Measurements from ENCODE around the gene CNTROB. TPM values are rescaled to one million over a fixed set of nuclear protein-coding genes. Genes with fewer than 3 reads are reported as not detected.
"Not testable (repeated sequence)": the region's sequence is repeated elsewhere in the genome, so short reads cannot be mapped to it uniquely, and the experiment has no call there.

CNTROB gene
- polyA plus RNA-seq, 3 donors from 2014 or later, result 1.8 to 14.4 (median 8.3) TPM

- H3K36me3 Mint-ChIP-seq, result peaks cover 17 to 34% (median 30%) of the 10 kb centered on the region in 3 donors
- no peak overlapping the region for H3K4me3 Mint-ChIP-seq
- H3K9me3 Mint-ChIP-seq, result no peaks in the 10 kb centered on the region
- H3K27me3 Mint-ChIP-seq (ENCODE audit: low read depth in 3 of 3), result peaks cover 4 to 8% (median 5%) of the 10 kb centered on the region in 3 donors
- no peak for DNase-seq
- peaks cover 30 to 39% of the 10 kb centered on the region in 2 donors for H3K4me1 Mint-ChIP-seq
- no peak overlapping the region for H3K27ac Mint-ChIP-seq
Observed at GRCh38 chr17:7935859-7936258, 3.9 kb downstream of the CNTROB start.

GRCh38 chr17:7940034-7940433, 8.0 kb downstream of the CNTROB start:
- H3K4me3 Mint-ChIP-seq, result no peak overlapping the region
- H3K4me1 Mint-ChIP-seq, result no peaks in the 10 kb centered on the region
- H3K36me3 Mint-ChIP-seq, result peaks cover 27 to 45% (median 32%) of the 10 kb centered on the region in 3 donors
- no peak overlapping the region for H3K27ac Mint-ChIP-seq
- H3K27me3 Mint-ChIP-seq (ENCODE audit: low read depth in 3 of 3), result peaks cover 0 to 3% (median 0%) of the 10 kb centered on the region in 3 donors
- H3K9me3 Mint-ChIP-seq, result no peaks in the 10 kb centered on the region
- no peak for DNase-seq

GRCh38 chr17:7940743-7941142, 8.7 kb downstream of the CNTROB start:
- Mint-ChIP-seq H3K4me3 (no peak overlapping the region), H3K27ac (no peak overlapping the region), H3K9me3 (no peaks in the 10 kb centered on the region), H3K4me1 (no peaks in the 10 kb centered on the region), H3K27me3 (ENCODE audit: low read depth in 3 of 3) (peaks cover 0 to 3% (median 0%) of the 10 kb centered on the region in 3 donors), H3K36me3 (peaks cover 27 to 48% (median 28%) of the 10 kb centered on the region in 3 donors)
- DNase-seq, result no peak

GRCh38 chr17:7943291-7943690, 11.3 kb downstream of the CNTROB start:
- H3K9me3 Mint-ChIP-seq, result no peaks in the 10 kb centered on the region
- H3K27ac Mint-ChIP-seq, result no peak overlapping the region
- no peak for DNase-seq
- peaks cover 0 to 4% (median 0%) of the 10 kb centered on the region in 3 donors for H3K27me3 Mint-ChIP-seq (ENCODE audit: low read depth in 3 of 3)
- peaks cover 31 to 47% (median 34%) of the 10 kb centered on the region in 3 donors for H3K36me3 Mint-ChIP-seq
- no peaks in the 10 kb centered on the region for H3K4me1 Mint-ChIP-seq
- H3K4me3 Mint-ChIP-seq, result no peak overlapping the region

- Mint-ChIP-seq H3K4me1 (no peaks in the 10 kb centered on the region), H3K36me3 (peaks cover 34 to 52% (median 42%) of the 10 kb centered on the region in 3 donors), H3K4me3 (no peak overlapping the region), H3K9me3 (no peaks in the 10 kb centered on the region), H3K27me3 (ENCODE audit: low read depth in 3 of 3) (peaks cover 0 to 4% (median 0%) of the 10 kb centered on the region in 3 donors), H3K27ac (no peak overlapping the region)
- DNase-seq, result no peak
Observed at GRCh38 chr17:7944326-7944725, 12.3 kb downstream of the CNTROB start.

- H3K27ac Mint-ChIP-seq, result no peak overlapping the region
- peaks cover 31 to 52% (median 38%) of the 10 kb centered on the region in 3 donors for H3K36me3 Mint-ChIP-seq
Observed at GRCh38 chr17:7945651-7946050, 13.6 kb downstream of the CNTROB start.

GRCh38 chr17:7946441-7946840, 14.4 kb downstream of the CNTROB start:
- DNase-seq, result no peak
- peaks cover 26 to 49% (median 38%) of the 10 kb centered on the region in 3 donors for H3K36me3 Mint-ChIP-seq
- H3K9me3 Mint-ChIP-seq, result no peaks in the 10 kb centered on the region
- no peak overlapping the region for H3K27ac Mint-ChIP-seq
- peaks cover 0 to 4% (median 0%) of the 10 kb centered on the region in 3 donors for H3K27me3 Mint-ChIP-seq (ENCODE audit: low read depth in 3 of 3)
- H3K4me3 Mint-ChIP-seq, result no peak overlapping the region
- peaks cover 2 to 4% of the 10 kb centered on the region in 2 donors for H3K4me1 Mint-ChIP-seq

More at GRCh38 chr17:7945651-7946050, 13.6 kb downstream of the CNTROB start:
- Mint-ChIP-seq H3K27me3 (ENCODE audit: low read depth in 3 of 3) (peaks cover 0 to 4% (median 0%) of the 10 kb centered on the region in 3 donors), H3K4me3 (no peak overlapping the region), H3K4me1 (no peaks in the 10 kb centered on the region), H3K9me3 (no peaks in the 10 kb centered on the region)
- no peak for DNase-seq

GRCh38 chr17:7947651-7948050, 15.6 kb downstream of the CNTROB start:
- DNase-seq, result no peak
- Mint-ChIP-seq H3K27ac (peak overlapping the region in 1 of 6 donors; percentile 9), H3K27me3 (ENCODE audit: low read depth in 3 of 3) (peaks cover 0 to 4% (median 0%) of the 10 kb centered on the region in 3 donors), H3K4me1 (peaks cover 4 to 6% of the 10 kb centered on the region in 2 donors), H3K36me3 (peaks cover 26 to 46% (median 38%) of the 10 kb centered on the region in 3 donors), H3K9me3 (no peaks in the 10 kb centered on the region), H3K4me3 (peak overlapping the region in 1 of 5 donors; percentile 29)

- peak overlapping the region in 1 of 6 donors; percentile 8 for H3K27ac Mint-ChIP-seq
- no peak overlapping the region for H3K4me3 Mint-ChIP-seq
Observed at GRCh38 chr17:7950578-7950977, 18.6 kb downstream of the CNTROB start.

GRCh38 chr17:7951143-7951792, 19.3 kb downstream of the CNTROB start:
- peaks cover 26 to 33% (median 28%) of the 10 kb centered on the region in 3 donors for H3K36me3 Mint-ChIP-seq
- peaks cover 0 to 3% (median 2%) of the 10 kb centered on the region in 3 donors for H3K27me3 Mint-ChIP-seq (ENCODE audit: low read depth in 3 of 3)
- peak in 1 of 3 donors; percentile 1 for DNase-seq
- no peaks in the 10 kb centered on the region for H3K9me3 Mint-ChIP-seq
- H3K4me1 Mint-ChIP-seq, result peaks cover 4 to 6% of the 10 kb centered on the region in 2 donors
- H3K27ac Mint-ChIP-seq, result peak overlapping the region; percentile 2 to 84 (median 46)
- H3K4me3 Mint-ChIP-seq, result no peak overlapping the region

More at GRCh38 chr17:7950578-7950977, 18.6 kb downstream of the CNTROB start:
- Mint-ChIP-seq H3K36me3 (peaks cover 26 to 37% (median 28%) of the 10 kb centered on the region in 3 donors), H3K27me3 (ENCODE audit: low read depth in 3 of 3) (peaks cover 0 to 4% (median 3%) of the 10 kb centered on the region in 3 donors), H3K4me1 (peaks cover 4 to 6% of the 10 kb centered on the region in 2 donors), H3K9me3 (no peaks in the 10 kb centered on the region)
- no peak for DNase-seq

- not testable (repeated sequence) for H3K27me3 Mint-ChIP-seq (ENCODE audit: low read depth in 3 of 3); H3K9me3 Mint-ChIP-seq; H3K27ac Mint-ChIP-seq; DNase-seq; H3K4me1 Mint-ChIP-seq; H3K4me3 Mint-ChIP-seq
- peaks cover 14 to 21% (median 14%) of the 10 kb centered on the region in 3 donors for H3K36me3 Mint-ChIP-seq
Observed at GRCh38 chr17:7953266-7953665, 21.3 kb downstream of the CNTROB start.

GRCh38 chr17:7955414-7956227, 23.6 kb downstream of the CNTROB start:
- Mint-ChIP-seq H3K4me1 (peaks cover 4 to 6% of the 10 kb centered on the region in 2 donors), H3K4me3 (no peak overlapping the region), H3K27me3 (ENCODE audit: low read depth in 3 of 3) (peaks cover 0 to 7% (median under 1%) of the 10 kb centered on the region in 3 donors), H3K36me3 (no peaks in the 10 kb centered on the region), H3K9me3 (no peaks in the 10 kb centered on the region), H3K27ac (no peak overlapping the region)
- no peak for DNase-seq

GRCh38 chr17:7956228-7956965, 24.4 kb downstream of the CNTROB start:
- H3K27me3 Mint-ChIP-seq (ENCODE audit: low read depth in 3 of 3), result peaks cover 0 to 7% (median 2%) of the 10 kb centered on the region in 3 donors
- no peaks in the 10 kb centered on the region for H3K36me3 Mint-ChIP-seq
- no peak overlapping the region for H3K27ac Mint-ChIP-seq
- no peak overlapping the region for H3K4me3 Mint-ChIP-seq
- H3K4me1 Mint-ChIP-seq, result peaks cover 2% of the 10 kb centered on the region in 2 donors
- H3K9me3 Mint-ChIP-seq, result no peaks in the 10 kb centered on the region
- DNase-seq, result no peak
